Measurements from ENCODE around the gene CHGA.

DNA sequence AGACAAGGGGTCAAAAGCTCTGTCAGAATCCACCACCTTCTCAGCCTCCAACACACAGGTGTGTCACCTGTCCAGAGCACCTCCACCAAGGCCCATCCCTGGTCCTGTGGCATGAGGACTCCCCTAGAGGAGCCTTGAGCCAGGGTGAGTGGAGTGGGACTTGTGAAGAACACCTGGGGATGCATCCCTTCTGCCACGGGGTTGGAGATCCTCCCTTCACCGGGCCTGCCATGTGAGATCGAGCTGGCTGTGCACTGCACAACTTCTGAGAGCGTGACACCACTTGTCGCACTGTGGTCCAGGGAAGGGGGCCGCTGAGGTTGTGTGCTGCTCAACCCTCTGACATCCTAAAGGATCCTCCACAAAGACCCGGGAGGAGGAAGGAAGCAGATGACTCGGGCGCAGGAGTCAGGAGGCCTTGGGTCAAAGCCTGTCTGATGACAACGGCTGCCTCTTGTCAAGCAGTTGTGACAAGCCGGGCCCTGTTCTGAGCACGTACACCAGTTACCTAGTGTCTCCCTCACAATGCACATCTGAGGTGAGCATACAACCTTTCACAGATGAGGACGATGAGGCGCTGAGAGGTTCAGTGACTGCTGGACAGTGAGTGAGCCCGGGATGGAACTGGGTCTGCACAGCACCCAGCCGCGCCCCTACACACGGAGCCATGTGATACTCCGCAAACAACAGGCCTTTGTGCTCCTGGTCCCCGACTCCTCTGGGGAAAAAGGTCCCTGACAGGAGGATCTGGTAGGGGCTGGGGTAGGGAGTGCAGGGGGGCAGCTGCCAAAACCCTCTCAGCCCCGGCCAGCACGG, 35.6 kb downstream of the CHGA start:
- TF ChIP-seq POLR2A (IDR thresholded peaks at IDR 0.05) (no peak), EP300 (IDR thresholded peaks at IDR 0.05) (no peak), POLR2AphosphoS5 (IDR thresholded peaks at IDR 0.05) (no peak)
- TF ChIP-seq, protein P1, sequence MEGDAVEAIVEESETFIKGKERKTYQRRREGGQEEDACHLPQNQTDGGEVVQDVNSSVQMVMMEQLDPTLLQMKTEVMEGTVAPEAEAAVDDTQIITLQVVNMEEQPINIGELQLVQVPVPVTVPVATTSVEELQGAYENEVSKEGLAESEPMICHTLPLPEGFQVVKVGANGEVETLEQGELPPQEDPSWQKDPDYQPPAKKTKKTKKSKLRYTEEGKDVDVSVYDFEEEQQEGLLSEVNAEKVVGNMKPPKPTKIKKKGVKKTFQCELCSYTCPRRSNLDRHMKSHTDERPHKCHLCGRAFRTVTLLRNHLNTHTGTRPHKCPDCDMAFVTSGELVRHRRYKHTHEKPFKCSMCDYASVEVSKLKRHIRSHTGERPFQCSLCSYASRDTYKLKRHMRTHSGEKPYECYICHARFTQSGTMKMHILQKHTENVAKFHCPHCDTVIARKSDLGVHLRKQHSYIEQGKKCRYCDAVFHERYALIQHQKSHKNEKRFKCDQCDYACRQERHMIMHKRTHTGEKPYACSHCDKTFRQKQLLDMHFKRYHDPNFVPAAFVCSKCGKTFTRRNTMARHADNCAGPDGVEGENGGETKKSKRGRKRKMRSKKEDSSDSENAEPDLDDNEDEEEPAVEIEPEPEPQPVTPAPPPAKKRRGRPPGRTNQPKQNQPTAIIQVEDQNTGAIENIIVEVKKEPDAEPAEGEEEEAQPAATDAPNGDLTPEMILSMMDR (IDR thresholded peaks at IDR 0.05): no peak

All from upper lobe of left lung (tissue), 4 donors.